ENCODE measurements around the gene ZNF28.
"Not testable (repeated sequence)": the region's sequence is repeated elsewhere in the genome, so short reads cannot be mapped to it uniquely, and the experiment has no call there.

The ZNF28 gene

DNA sequence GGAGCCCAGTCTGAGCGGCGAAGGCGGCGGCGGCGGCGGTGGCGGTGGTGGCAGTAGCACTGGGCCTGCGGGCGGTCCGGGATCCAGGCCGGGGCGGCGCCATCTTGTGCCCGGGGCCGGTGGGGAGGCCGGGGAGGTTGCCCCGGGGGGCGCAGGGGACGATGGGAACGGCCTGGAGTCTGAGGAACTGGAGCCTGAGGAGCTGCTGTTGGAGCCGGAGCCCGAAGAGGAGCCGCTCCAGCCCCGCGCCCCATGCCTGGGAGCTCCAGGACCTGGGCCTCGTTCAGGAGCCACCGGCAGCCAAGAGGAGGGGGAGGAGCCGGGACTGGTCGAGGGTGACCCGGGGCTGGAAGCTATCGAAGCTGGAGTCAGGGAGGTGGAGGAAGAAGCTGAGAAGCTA, 11.6 kb downstream of the ZNF28 start:
- no peak for TF ChIP-seq CTCF (IDR thresholded peaks at IDR 0.05; ENCODE audit: borderline replicate concordance, control extremely low read depth, extremely low read depth, insufficient read depth, missing control alignments)
- in situ Hi-C loops (cut with MboI; ENCODE audit: low sequenced_read_pairs, unreplicated experiment), result no loop called here
- DNase-seq (ENCODE audit: low spot score), result no peak

- in situ Hi-C loops (cut with MboI; ENCODE audit: low sequenced_read_pairs, unreplicated experiment); DNase-seq (ENCODE audit: low spot score): not testable (repeated sequence)
Observed at GRCh38 chr19:52799950-52800640, 21.3 kb downstream of the ZNF28 start.

DNA sequence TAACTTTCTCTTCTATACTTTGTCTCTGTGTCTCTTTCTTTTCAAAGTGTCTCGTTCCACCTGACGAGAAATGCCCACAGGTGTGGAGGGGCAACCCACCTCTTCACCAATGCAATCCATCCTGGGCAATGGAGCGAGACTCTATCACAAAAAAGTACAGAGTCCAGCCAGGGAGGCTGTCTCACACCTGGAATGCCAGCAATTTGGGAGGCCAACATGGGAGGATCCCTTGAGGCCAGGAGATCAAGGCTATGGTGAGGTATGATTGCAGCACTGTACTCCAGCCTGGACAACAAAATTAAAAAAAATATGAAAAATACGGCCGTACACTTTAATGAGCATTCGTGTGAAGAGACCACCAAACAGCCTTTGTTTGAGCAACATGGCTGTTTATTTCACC, 32.0 kb downstream of the ZNF28 start:
- in situ Hi-C loops (cut with MboI; ENCODE audit: low sequenced_read_pairs, unreplicated experiment), result no loop called here
- TF ChIP-seq CTCF (IDR thresholded peaks at IDR 0.05; ENCODE audit: borderline replicate concordance, control extremely low read depth, extremely low read depth, insufficient read depth, missing control alignments), result no peak
- no peak for DNase-seq (ENCODE audit: low spot score)

DNA sequence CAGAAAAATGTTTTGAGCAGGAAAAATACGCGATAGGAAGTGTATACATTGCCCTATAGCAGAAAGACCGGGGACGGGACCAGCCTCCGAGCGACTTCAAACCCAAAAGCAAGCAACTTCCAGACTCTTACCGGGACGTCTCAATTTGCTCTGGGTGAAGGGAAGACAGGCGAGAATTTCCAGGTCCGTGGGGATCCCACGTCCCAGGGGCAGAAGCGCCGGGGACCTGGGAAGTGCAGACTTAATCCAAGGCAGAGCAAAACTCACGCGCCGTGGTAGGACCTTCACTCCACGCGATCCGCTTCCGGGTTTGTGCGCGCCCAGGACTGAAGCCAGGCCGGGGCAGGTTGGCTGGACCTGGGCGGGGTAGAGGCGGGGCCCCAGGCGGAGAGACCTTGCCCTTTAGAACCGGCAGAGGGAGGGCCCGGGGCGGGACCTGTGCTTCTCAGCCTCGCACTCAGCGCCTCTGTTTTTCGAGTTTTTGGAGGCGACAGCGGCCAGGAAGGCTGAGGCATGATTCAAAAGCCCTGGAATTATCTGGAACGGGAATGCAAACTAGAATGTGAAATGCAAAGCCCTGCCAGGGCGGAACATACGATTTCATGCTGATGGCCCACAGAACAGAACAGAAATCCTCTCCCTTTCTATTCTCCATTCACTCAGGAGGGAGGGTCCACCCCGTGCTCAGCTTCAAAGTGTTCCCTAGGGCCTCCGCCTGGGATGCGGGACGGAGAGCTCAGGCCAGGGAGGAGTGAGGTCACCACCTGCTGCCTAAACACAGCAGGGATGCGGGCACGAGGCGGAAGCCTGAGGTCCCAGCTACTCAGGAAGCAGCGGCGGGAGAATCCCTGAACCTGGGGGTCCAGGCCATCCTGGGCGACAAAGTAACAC, 34.7 kb downstream of the ZNF28 start, which contains the start of gene ZNF600:
ZNF600 (minus strand) TSS at position 328 of the 891 bp plus-strand sequence. CDS start 7,903 bp downstream, outside the sequence.
- peak; percentile 6 for TF ChIP-seq CTCF (IDR thresholded peaks at IDR 0.05; ENCODE audit: borderline replicate concordance, control extremely low read depth, extremely low read depth, insufficient read depth, missing control alignments)
- in situ Hi-C loops (cut with MboI; ENCODE audit: low sequenced_read_pairs, unreplicated experiment), result not testable (repeated sequence)
- DNase-seq (ENCODE audit: low spot score), result peak; percentile 84

DNA sequence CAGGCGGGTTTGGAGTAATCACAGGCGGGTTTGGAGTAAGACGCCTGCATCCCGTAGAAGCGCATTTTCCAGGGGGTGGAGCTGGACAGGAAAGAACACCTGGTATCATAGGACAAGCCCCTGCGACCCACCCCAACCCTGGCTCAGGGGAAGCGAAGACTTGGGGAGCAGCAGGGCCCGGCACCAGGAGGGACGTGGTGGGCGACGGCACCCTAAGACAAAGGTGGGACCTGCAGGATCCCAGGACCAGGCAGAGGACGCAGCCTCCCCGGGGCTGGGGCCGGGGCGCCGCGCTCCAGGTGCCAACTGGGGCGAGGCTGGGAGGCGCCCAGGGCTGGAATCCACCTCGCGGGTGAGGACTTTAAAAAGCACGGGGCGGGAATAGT, 35.4 kb downstream of the ZNF28 start:
- in situ Hi-C loops (cut with MboI; ENCODE audit: low sequenced_read_pairs, unreplicated experiment), result no loop called here
- DNase-seq (ENCODE audit: low spot score), result peak; percentile 19
- TF ChIP-seq CTCF (IDR thresholded peaks at IDR 0.05; ENCODE audit: borderline replicate concordance, control extremely low read depth, extremely low read depth, insufficient read depth, missing control alignments), result no peak

GRCh38 chr19:52785506-52785905, 35.9 kb downstream of the ZNF28 start:
- DNase-seq (ENCODE audit: low spot score), result no peak
- in situ Hi-C loops (cut with MboI; ENCODE audit: low sequenced_read_pairs, unreplicated experiment), result no loop called here
- no peak for TF ChIP-seq CTCF (IDR thresholded peaks at IDR 0.05; ENCODE audit: borderline replicate concordance, control extremely low read depth, extremely low read depth, insufficient read depth, missing control alignments)

DNA sequence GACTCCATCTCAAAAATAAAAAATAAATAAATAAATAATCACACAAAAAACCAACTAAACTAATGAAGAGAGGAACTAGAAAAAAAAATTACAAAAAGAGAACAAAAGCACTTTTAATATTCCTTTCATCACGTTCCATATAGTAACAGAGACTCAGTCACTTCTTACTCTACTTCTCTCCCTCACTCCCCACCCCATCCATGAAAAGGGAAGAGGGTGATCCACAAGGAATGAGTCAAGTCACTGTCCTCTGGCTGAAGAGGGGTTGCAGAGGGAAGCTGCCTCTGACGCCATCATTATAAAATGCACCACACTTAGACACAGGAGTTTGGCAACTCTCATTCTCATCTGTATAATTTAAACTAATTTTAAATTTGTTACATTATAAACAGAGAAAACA, 38.6 kb downstream of the ZNF28 start:
- in situ Hi-C loops (cut with MboI; ENCODE audit: low sequenced_read_pairs, unreplicated experiment); DNase-seq (ENCODE audit: low spot score): not testable (repeated sequence)

Measured in GM13976 (cell line).